HepG2 (cell line): ENCODE results near the gene AKTIP.

ENCODE experiments used
- ATF7-NPFF ChIP-seq: sonication (generic); formaldehyde crosslinking; IDR thresholded peaks from 2 replicates; pipeline ENCODE4 v1.8.1; 2023; ENCODE audit warnings: mild to moderate bottlenecking, low read depth, missing genetic modification reagents, moderate library complexity
- FOXK2 ChIP-seq: fragments of 450-650 bp; IDR thresholded peaks from 2 replicates; pipeline ENCODE4 v1.6.1; 2016
- JUN ChIP-seq: sonication (generic); formaldehyde crosslinking; IDR thresholded peaks from 2 replicates; pipeline ENCODE4 v1.4.0; 2020; ENCODE audit warnings: mild to moderate bottlenecking, missing genetic modification reagents
- MXI1 ChIP-seq: IDR thresholded peaks from 3 replicates; pipeline ENCODE4 v1.6.1; 2012; ENCODE audit warnings: low read depth, low read length, inconsistent platforms, borderline replicate concordance
- NR1H2 ChIP-seq: sonication (generic); formaldehyde crosslinking; IDR thresholded peaks from 2 replicates; pipeline ENCODE4 v1.8.1; 2022; ENCODE audit warnings: low read depth, missing genetic modification reagents, borderline replicate concordance
- PRMT3 ChIP-seq: sonication (generic); formaldehyde crosslinking; IDR thresholded peaks from 2 replicates; pipeline ENCODE4 v1.8.1; 2022; ENCODE audit warnings: low read depth, mild to moderate bottlenecking, moderate library complexity, missing genetic modification reagents, borderline replicate concordance
- RFX1 ChIP-seq: fragments of 450-650 bp; IDR thresholded peaks from 2 replicates; pipeline ENCODE4 v1.6.1; 2017
- RFX5 ChIP-seq: IDR thresholded peaks from 2 replicates; pipeline ENCODE4 v1.6.1; 2011; ENCODE audit warnings: low read depth, low read length, improper control_type of control experiment
- ZFP41 ChIP-seq: sonication (generic); formaldehyde crosslinking; IDR thresholded peaks from 2 replicates; pipeline ENCODE4 v1.4.0; 2020; ENCODE audit warnings: mild to moderate bottlenecking, missing genetic modification reagents, borderline replicate concordance
- ZNF558 ChIP-seq: sonication (generic); formaldehyde crosslinking; IDR thresholded peaks from 2 replicates; pipeline ENCODE4 v1.9.0; 2022; ENCODE audit warnings: mild to moderate bottlenecking, missing genetic modification reagents, borderline replicate concordance
- TF ChIP-seq, protein P1 (sequence below): sonication (generic); formaldehyde crosslinking; IDR thresholded peaks from 2 replicates; pipeline ENCODE4 v1.4.0; 2020; ENCODE audit warnings: missing genetic modification reagents

DNA sequence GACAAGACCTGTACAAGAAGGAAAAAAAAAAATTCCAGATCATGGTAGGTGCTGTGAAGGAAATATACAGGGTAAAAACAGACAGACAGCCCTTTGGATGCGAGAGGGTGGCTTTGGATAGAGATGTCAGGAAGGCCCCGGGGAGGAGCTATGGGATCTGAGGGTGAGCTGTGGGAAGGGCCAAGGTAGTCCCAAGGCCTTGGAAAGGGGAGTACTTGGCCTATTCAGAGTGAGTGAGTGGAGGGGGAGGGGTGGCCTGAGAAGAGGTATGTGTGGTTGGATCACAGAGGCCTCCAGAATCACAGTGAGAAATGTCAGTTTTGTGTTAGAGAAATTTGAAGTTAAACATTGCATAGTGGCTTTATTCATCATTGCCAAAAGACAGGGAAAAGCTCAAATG, 31.2 kb upstream of the AKTIP start:
- TF ChIP-seq NR1H2 (CRISPR knock-in tag): no peak
- TF ChIP-seq RFX5: no peak
- no peak for TF ChIP-seq ZNF558 (CRISPR knock-in tag)
- no peak for TF ChIP-seq ATF7-NPFF
- TF ChIP-seq, protein P1, sequence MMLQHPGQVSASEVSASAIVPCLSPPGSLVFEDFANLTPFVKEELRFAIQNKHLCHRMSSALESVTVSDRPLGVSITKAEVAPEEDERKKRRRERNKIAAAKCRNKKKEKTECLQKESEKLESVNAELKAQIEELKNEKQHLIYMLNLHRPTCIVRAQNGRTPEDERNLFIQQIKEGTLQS (CRISPR knock-in tag): no peak
- no peak for TF ChIP-seq JUN (CRISPR knock-in tag)
- TF ChIP-seq RFX1: no peak
- TF ChIP-seq ZFP41 (CRISPR knock-in tag): no peak
- TF ChIP-seq MXI1: no peak
- no peak for TF ChIP-seq PRMT3 (CRISPR knock-in tag)
- TF ChIP-seq FOXK2: no peak
